Activated CD8-positive, alpha-beta memory T cell treated with anti-CD3 and anti-CD28 coated beads, Interleukin-2, amount 50 U/mL, for 48 hours (primary cell): ENCODE measurements around the gene EDARADD.
A peak's percentile ranks its signal among the peaks of the same experiment; 100 is the strongest.
"Not testable (repeated sequence)": the region's sequence is repeated elsewhere in the genome, so short reads cannot be mapped to it uniquely, and the experiment has no call there.

Source experiments
- DNase-seq: peaks from one replicate; pipeline ENCODE4 v3.0.0-alpha.2; 2020

Gene EDARADD

GRCh38 chr1:236450779-236451178 lies 56.7 kb downstream of the EDARADD start:
- peak; percentile 3 for DNase-seq

- DNase-seq = peak; percentile 67
Measured at GRCh38 chr1:236451796-236452373, 57.8 kb downstream of the EDARADD start.

GRCh38 chr1:236455243-236455642 lies 61.2 kb downstream of the EDARADD start:
- no peak for DNase-seq

- DNase-seq = no peak
Measured at GRCh38 chr1:236457775-236458174, 63.7 kb downstream of the EDARADD start.

GRCh38 chr1:236458996-236459395 lies 64.9 kb downstream of the EDARADD start:
- no peak for DNase-seq

- DNase-seq = no peak
Measured at GRCh38 chr1:236460103-236460502, 66.0 kb downstream of the EDARADD start.

GRCh38 chr1:236464197-236464596 lies 70.1 kb downstream of the EDARADD start:
- DNase-seq = not testable (repeated sequence)

GRCh38 chr1:236465231-236465958 lies 71.3 kb downstream of the EDARADD start:
- no peak for DNase-seq

GRCh38 chr1:236465959-236466303 lies 71.8 kb downstream of the EDARADD start:
- DNase-seq = no peak

GRCh38 chr1:236467327-236467641 lies 73.2 kb downstream of the EDARADD start:
- no peak for DNase-seq

GRCh38 chr1:236468625-236469024 lies 74.5 kb downstream of the EDARADD start:
- DNase-seq = no peak

GRCh38 chr1:236469466-236469865 lies 75.4 kb downstream of the EDARADD start:
- DNase-seq = no peak

- no peak for DNase-seq
Measured at GRCh38 chr1:236471096-236471495, 77.0 kb downstream of the EDARADD start.

GRCh38 chr1:236471653-236472052 lies 77.6 kb downstream of the EDARADD start:
- DNase-seq = no peak

GRCh38 chr1:236472850-236473788 lies 79.0 kb downstream of the EDARADD start:
- DNase-seq = no peak

- no peak for DNase-seq
Measured at GRCh38 chr1:236476019-236476418, 81.9 kb downstream of the EDARADD start.

GRCh38 chr1:236480758-236481436 lies 86.8 kb downstream of the EDARADD start:
- no peak for DNase-seq

- DNase-seq = no peak
Measured at GRCh38 chr1:236484310-236484971, 90.4 kb downstream of the EDARADD start.

- DNase-seq = no peak
Measured at GRCh38 chr1:236486356-236487002, 92.4 kb downstream of the EDARADD start.

- not testable (repeated sequence) for DNase-seq
Measured at GRCh38 chr1:236489161-236489560, 95.1 kb downstream of the EDARADD start.

GRCh38 chr1:236489710-236490377 lies 95.8 kb downstream of the EDARADD start:
- DNase-seq = no peak
